SK-N-MC (cell line): ENCODE measurements around the gene PARG.
"Not testable (repeated sequence)": the region's sequence is repeated elsewhere in the genome, so short reads cannot be mapped to it uniquely, and the experiment has no call there.

Experiments used
- EZH2 ChIP-seq: fragments of 200-600 bp; sonication (generic); IDR thresholded peaks from one replicate; pipeline ENCODE4 v1.6.1; 2017; ENCODE audit warnings: antibody characterized with exemption
- FOXP2 ChIP-seq: optimal IDR thresholded peaks from 2 replicates; pipeline ENCODE3; 2011; ENCODE audit warnings: mild to moderate bottlenecking, moderate library complexity; ENCODE audit not compliant: insufficient read depth; ENCODE audit errors: extremely low read length, control extremely low read depth
- POLR2AphosphoS5 ChIP-seq: IDR thresholded peaks from 2 replicates; pipeline ENCODE4 v1.6.1; 2012; ENCODE audit warnings: mild to moderate bottlenecking, low read depth, low read length, borderline replicate concordance

DNA sequence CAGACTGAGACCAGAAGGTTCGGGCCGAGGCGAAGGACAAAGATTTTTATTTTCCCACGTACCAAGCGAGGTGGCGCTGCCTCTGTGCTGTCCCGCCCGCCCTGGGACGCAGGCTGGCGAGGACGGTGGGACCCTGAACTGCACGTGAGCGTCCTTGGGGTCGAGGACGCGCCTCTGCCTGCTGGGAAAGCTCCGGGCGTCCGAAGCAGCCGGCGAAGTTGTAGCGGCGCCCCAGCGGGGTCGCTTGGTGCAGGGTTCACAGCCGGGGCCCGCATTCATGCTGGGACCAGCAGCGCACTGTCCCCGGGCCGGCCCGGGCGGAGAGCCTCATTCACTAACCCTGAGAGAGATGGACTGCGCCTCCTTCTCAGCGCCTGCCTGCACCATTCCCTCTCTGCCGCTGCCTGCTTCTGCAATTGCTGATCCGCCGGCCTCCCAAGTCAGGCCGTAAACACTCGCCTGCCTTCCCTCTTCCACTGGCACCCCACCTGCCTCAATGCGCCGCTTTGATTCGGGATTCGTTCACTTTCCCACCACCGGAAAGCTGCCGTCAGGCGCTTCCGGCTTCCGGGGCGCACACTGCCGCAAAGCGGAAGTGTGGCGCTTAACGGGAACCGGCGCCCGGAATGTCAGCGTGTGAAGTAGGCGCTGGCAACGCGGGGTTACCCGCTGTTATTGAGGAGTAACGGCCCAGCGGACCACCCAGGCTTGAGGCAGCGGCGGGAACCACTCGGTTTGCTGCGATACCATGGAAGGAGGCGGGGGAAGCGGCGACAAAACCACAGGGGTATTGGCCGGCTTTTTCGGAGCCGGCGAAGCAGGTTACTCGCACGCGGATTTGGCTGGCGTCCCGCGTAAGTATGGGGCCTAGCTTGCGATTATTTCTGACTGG lies at the start of gene PARG, which contains the start of gene TIMM23B:
- TF ChIP-seq EZH2, FOXP2: not testable (repeated sequence)
- peak; percentile 70 for TF ChIP-seq POLR2AphosphoS5
